ENCODE measurements around the gene RRAS.
"Not testable (repeated sequence)": the region's sequence is repeated elsewhere in the genome, so short reads cannot be mapped to it uniquely, and the experiment has no call there.

Gene RRAS

DNA sequence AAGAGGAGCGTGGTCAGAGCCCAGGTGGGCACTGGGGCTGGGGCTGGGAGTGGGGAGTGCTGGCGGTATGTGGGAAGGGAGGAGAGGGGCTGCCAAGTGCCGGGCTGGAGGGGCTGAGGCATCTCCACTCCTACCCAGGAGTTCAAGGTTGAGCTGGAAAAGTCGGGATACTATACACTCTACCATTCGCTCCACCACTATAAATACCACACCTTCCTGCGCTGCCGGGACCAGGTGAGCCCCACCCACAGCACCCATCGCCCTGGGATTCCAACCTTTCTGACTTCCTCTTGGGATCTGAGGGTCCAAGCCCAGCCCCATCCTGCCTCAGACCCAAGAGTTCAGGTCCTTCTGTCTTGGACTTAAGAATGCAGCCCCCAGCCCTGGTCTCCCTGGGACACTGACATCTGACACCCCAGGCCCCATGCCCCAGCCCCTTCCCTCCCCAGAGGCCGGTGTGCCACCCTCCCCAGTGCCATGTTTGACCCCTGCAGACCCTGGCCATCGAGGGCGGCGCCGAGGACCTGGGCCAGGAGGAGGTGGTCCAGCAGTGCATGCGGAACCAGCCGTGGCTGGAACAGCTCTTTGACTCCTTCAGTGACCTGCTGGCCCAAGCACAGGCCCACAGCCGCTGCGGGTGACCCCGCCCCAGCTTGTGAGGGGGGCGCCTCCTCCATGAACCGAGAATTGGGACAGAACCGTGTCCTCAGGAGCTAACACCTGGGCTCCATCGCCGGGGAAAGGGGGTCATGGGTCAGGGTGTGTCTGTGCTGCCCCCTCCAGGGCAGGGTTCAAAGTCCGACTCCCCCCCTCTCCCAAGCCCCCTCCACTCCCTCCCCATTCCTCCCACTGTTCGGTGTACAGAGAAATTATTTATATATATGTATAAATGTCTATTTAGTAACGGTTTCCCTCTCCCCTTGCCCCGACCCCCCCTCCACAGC, 14.7 kb downstream of the RRAS start:
- H3K4me1 ChIP-seq (ENCODE audit: insufficient read depth, low read length) = no peaks in the 10 kb centered on the region
- H3K4me3 ChIP-seq (ENCODE audit: low read length) = no peak overlapping the region
- H3K27me3 ChIP-seq (ENCODE audit: insufficient read depth, low read length) = no peaks in the 10 kb centered on the region
- no peak overlapping the region for H2AFZ ChIP-seq (ENCODE audit: low read depth, low read length)
- H3K36me3 ChIP-seq (ENCODE audit: insufficient read depth, low read length) = peaks cover 52% of the 10 kb centered on the region
- H3K9me3 ChIP-seq (ENCODE audit: low read length) = no peaks in the 10 kb centered on the region

DNA sequence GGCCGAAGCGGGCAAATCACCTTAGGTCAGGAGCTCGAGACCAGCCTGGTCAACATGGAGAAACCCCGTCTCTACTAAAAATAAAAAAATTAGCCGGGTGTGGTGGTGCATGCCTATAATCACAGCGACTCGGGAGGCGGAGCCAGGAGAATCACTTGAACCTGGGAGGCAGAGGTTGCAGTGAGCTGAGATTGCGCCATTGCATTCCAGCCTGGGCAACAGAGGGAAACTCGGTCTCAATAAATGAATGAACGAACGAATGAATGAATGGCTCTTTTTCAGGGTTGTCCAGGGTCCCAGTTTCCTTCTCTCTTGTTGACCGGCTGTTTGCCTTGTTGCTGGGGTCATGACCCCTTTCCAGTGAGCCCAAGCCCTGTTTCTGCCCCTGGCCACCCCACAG, 22.1 kb downstream of the RRAS start:
- not testable (repeated sequence) for H3K27me3 ChIP-seq (ENCODE audit: insufficient read depth, low read length); H2AFZ ChIP-seq (ENCODE audit: low read depth, low read length); H3K4me3 ChIP-seq (ENCODE audit: low read length); H3K9me3 ChIP-seq (ENCODE audit: low read length); H3K4me1 ChIP-seq (ENCODE audit: insufficient read depth, low read length)
- H3K36me3 ChIP-seq (ENCODE audit: insufficient read depth, low read length) = peaks cover 79% of the 10 kb centered on the region

- H3K4me3 ChIP-seq (ENCODE audit: low read length) = no peak overlapping the region
- H3K36me3 ChIP-seq (ENCODE audit: insufficient read depth, low read length) = peaks cover 82% of the 10 kb centered on the region
- no peaks in the 10 kb centered on the region for H3K4me1 ChIP-seq (ENCODE audit: insufficient read depth, low read length)
- H3K27me3 ChIP-seq (ENCODE audit: insufficient read depth, low read length) = no peaks in the 10 kb centered on the region
- no peak overlapping the region for H2AFZ ChIP-seq (ENCODE audit: low read depth, low read length)
- no peaks in the 10 kb centered on the region for H3K9me3 ChIP-seq (ENCODE audit: low read length)
These were observed 23.0 kb downstream of the RRAS start for GRCh38 chr19:49616945-49617344.

- Histone ChIP-seq H3K27me3 (ENCODE audit: insufficient read depth, low read length) (no peaks in the 10 kb centered on the region), H3K4me3 (ENCODE audit: low read length) (no peak overlapping the region), H3K4me1 (ENCODE audit: insufficient read depth, low read length) (no peaks in the 10 kb centered on the region), H3K36me3 (ENCODE audit: insufficient read depth, low read length) (peaks cover 78% of the 10 kb centered on the region), H3K9me3 (ENCODE audit: low read length) (no peaks in the 10 kb centered on the region), H2AFZ (ENCODE audit: low read depth, low read length) (no peak overlapping the region)
These were observed 23.4 kb downstream of the RRAS start for GRCh38 chr19:49616532-49616931.

DNA sequence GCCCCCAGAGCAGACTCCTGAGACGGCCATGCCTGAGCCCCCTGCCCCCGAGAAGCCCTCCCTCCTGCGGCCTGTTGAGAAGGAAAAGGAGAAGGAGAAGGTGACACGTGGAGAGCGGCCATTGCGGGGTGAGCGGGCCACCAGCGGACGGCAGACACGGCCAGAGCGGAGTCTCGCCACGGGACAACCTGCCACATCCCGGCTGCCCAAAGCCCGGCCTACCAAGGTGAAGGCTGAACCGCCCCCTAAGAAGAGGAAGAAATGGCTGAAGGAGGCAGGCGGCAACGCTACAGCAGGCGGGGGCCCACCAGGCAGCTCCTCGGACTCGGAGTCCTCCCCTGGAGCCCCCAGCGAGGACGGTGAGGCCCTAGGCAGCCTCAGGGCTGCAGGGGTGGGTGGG, 24.1 kb downstream of the RRAS start:
- H3K27me3 ChIP-seq (ENCODE audit: insufficient read depth, low read length) = no peaks in the 10 kb centered on the region
- no peaks in the 10 kb centered on the region for H3K9me3 ChIP-seq (ENCODE audit: low read length)
- H3K4me3 ChIP-seq (ENCODE audit: low read length) = no peak overlapping the region
- H3K36me3 ChIP-seq (ENCODE audit: insufficient read depth, low read length) = peaks cover 78% of the 10 kb centered on the region
- no peaks in the 10 kb centered on the region for H3K4me1 ChIP-seq (ENCODE audit: insufficient read depth, low read length)
- no peak overlapping the region for H2AFZ ChIP-seq (ENCODE audit: low read depth, low read length)

DNA sequence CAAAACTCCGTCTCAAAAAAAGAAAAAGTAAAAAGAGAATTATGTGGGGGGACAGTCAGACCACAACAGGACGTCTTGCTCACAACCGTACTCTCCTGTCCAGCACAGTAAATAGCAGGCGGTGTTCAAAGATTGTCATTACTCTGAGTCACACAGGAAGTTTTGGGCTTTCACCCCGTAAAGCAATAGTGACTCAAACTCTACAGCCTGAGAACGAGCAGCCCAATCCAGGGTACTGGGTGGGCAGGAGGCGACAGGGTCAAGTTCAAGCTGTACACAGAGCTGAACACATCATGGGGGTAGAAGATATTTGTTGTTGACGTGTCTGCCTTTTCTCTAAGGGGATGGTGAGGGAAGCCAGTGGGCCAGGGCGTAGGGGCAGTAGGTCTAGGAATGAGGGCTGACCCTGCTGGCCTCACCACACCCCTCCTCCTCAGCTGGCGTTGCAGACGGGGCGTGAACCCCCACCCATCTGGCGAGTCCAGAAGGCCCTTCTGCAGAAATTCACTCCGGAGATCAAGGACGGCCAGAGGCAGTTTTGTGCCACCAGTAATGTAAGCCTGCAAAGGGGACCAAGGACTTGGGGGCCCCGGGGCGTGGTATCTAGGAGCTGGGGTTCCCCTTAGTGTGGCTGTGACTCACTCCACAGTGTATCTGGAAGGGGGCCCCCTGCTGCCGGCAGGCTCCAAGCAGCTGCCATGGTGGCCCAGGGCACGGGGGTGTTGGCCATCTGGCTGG, 25.7 kb downstream of the RRAS start:
- Histone ChIP-seq H3K9me3 (ENCODE audit: low read length) (no peaks in the 10 kb centered on the region), H3K27me3 (ENCODE audit: insufficient read depth, low read length) (no peaks in the 10 kb centered on the region), H3K4me1 (ENCODE audit: insufficient read depth, low read length) (no peaks in the 10 kb centered on the region), H3K4me3 (ENCODE audit: low read length) (no peak overlapping the region), H2AFZ (ENCODE audit: low read depth, low read length) (no peak overlapping the region), H3K36me3 (ENCODE audit: insufficient read depth, low read length) (peaks cover 79% of the 10 kb centered on the region)

DNA sequence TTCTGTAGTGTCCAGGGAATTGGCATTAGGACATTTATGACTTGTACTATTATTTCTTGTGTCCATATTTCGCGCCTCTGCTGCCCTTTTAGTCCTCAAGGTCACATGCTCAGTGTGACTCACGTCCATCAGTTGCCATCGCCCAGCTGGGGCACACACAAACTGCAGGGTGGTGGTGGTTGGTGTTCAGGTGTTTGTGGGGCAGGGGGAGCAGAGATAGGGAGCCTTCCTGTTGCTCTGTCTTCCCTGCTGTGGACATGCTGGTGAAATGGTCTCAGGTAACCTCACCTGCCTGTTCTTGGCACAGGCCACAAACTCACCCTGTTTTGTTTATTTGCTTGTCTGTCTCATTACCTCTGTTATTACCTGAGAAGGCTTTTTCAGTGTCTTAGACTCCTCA, 26.6 kb downstream of the RRAS start:
- Histone ChIP-seq H3K27me3 (ENCODE audit: insufficient read depth, low read length) (no peaks in the 10 kb centered on the region), H3K4me1 (ENCODE audit: insufficient read depth, low read length) (no peaks in the 10 kb centered on the region), H3K4me3 (ENCODE audit: low read length) (no peak overlapping the region), H2AFZ (ENCODE audit: low read depth, low read length) (no peak overlapping the region), H3K36me3 (ENCODE audit: insufficient read depth, low read length) (peaks cover 80% of the 10 kb centered on the region), H3K9me3 (ENCODE audit: low read length) (peaks cover 2% of the 10 kb centered on the region)

- peaks cover 70% of the 10 kb centered on the region for H3K36me3 ChIP-seq (ENCODE audit: insufficient read depth, low read length)
- H3K27me3 ChIP-seq (ENCODE audit: insufficient read depth, low read length) = no peaks in the 10 kb centered on the region
- H3K9me3 ChIP-seq (ENCODE audit: low read length) = peaks cover 2% of the 10 kb centered on the region
- H2AFZ ChIP-seq (ENCODE audit: low read depth, low read length) = no peak overlapping the region
- no peak overlapping the region for H3K4me3 ChIP-seq (ENCODE audit: low read length)
- H3K4me1 ChIP-seq (ENCODE audit: insufficient read depth, low read length) = no peaks in the 10 kb centered on the region
These were observed 30.3 kb downstream of the RRAS start for GRCh38 chr19:49609499-49610092.

- peaks cover 71% of the 10 kb centered on the region for H3K36me3 ChIP-seq (ENCODE audit: insufficient read depth, low read length)
- H3K27me3 ChIP-seq (ENCODE audit: insufficient read depth, low read length) = no peaks in the 10 kb centered on the region
- no peaks in the 10 kb centered on the region for H3K4me1 ChIP-seq (ENCODE audit: insufficient read depth, low read length)
- no peak overlapping the region for H2AFZ ChIP-seq (ENCODE audit: low read depth, low read length)
- H3K9me3 ChIP-seq (ENCODE audit: low read length) = peaks cover 2% of the 10 kb centered on the region
- H3K4me3 ChIP-seq (ENCODE audit: low read length) = no peak overlapping the region
These were observed 34.3 kb downstream of the RRAS start for GRCh38 chr19:49605605-49606004.

DNA sequence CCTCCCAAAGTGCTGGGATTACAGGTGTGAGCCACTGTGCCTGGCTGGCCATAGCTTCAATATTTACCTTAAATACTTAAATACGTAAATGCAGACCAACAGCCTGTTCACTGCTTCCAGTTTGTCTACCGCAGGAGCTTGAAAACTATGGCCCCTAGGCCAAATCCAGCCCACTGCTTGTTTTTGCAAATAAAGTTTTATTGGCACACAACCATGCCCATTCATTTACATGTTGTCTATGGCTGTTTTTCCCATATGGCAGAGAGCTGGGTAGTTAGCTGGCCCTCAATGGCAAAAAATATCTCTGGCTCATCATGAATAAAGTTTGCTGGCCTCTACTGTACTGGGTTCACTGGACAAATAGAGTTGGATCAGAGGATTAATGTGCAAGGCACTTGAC, 37.1 kb downstream of the RRAS start:
- no peaks in the 10 kb centered on the region for H3K4me1 ChIP-seq (ENCODE audit: insufficient read depth, low read length)
- peaks cover 76% of the 10 kb centered on the region for H3K36me3 ChIP-seq (ENCODE audit: insufficient read depth, low read length)
- H3K4me3 ChIP-seq (ENCODE audit: low read length) = no peak overlapping the region
- H2AFZ ChIP-seq (ENCODE audit: low read depth, low read length) = no peak overlapping the region
- H3K27me3 ChIP-seq (ENCODE audit: insufficient read depth, low read length) = no peaks in the 10 kb centered on the region
- H3K9me3 ChIP-seq (ENCODE audit: low read length) = no peaks in the 10 kb centered on the region

- no peak overlapping the region for H2AFZ ChIP-seq (ENCODE audit: low read depth, low read length)
- H3K4me3 ChIP-seq (ENCODE audit: low read length) = no peak overlapping the region
- H3K9me3 ChIP-seq (ENCODE audit: low read length) = no peaks in the 10 kb centered on the region
- no peaks in the 10 kb centered on the region for H3K4me1 ChIP-seq (ENCODE audit: insufficient read depth, low read length)
- no peaks in the 10 kb centered on the region for H3K27me3 ChIP-seq (ENCODE audit: insufficient read depth, low read length)
- peaks cover 73% of the 10 kb centered on the region for H3K36me3 ChIP-seq (ENCODE audit: insufficient read depth, low read length)
These were observed 38.4 kb downstream of the RRAS start for GRCh38 chr19:49601482-49602038.

- Histone ChIP-seq H3K9me3 (ENCODE audit: low read length) (no peaks in the 10 kb centered on the region), H2AFZ (ENCODE audit: low read depth, low read length) (no peak overlapping the region), H3K4me1 (ENCODE audit: insufficient read depth, low read length) (no peaks in the 10 kb centered on the region), H3K4me3 (ENCODE audit: low read length) (no peak overlapping the region), H3K36me3 (ENCODE audit: insufficient read depth, low read length) (peaks cover 72% of the 10 kb centered on the region), H3K27me3 (ENCODE audit: insufficient read depth, low read length) (no peaks in the 10 kb centered on the region)
These were observed 40.3 kb downstream of the RRAS start for GRCh38 chr19:49599378-49600295.

All from neuron (in vitro differentiated cells).